ENCODE measurements around the gene LILRB4. TPM values are rescaled to one million over a fixed set of nuclear protein-coding genes. Genes with fewer than 3 reads are reported as not detected.
"Not testable (repeated sequence)": the region's sequence is repeated elsewhere in the genome, so short reads cannot be mapped to it uniquely, and the experiment has no call there.

LILRB4 gene
- total RNA-seq, 1 donor from 2014 or later = not detected

DNA sequence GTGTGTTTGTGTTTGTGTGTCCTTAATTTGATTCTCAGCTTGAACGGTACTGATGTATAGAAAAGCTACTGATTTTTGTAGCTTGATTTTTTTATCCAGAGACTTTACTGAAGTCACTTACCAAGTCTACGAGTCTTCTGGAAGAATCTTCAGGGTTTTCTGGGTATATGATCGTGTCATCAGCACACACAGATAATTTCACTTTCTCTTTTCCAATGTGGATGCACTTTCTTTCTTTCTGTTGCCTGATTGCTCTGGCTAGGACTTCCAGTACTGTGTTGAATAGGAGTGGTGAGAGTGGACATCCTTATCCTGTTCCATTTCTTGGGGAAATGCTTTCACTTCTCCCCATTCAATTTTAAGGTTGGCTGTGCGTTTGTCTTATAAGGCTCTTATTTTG lies 40.4 kb upstream of the LILRB4 start:
- H3K27ac Mint-ChIP-seq (ENCODE audit: unreplicated experiment) = no peak overlapping the region
- no peak for DNase-seq (ENCODE audit: low spot score)
- TF ChIP-seq, protein P1, sequence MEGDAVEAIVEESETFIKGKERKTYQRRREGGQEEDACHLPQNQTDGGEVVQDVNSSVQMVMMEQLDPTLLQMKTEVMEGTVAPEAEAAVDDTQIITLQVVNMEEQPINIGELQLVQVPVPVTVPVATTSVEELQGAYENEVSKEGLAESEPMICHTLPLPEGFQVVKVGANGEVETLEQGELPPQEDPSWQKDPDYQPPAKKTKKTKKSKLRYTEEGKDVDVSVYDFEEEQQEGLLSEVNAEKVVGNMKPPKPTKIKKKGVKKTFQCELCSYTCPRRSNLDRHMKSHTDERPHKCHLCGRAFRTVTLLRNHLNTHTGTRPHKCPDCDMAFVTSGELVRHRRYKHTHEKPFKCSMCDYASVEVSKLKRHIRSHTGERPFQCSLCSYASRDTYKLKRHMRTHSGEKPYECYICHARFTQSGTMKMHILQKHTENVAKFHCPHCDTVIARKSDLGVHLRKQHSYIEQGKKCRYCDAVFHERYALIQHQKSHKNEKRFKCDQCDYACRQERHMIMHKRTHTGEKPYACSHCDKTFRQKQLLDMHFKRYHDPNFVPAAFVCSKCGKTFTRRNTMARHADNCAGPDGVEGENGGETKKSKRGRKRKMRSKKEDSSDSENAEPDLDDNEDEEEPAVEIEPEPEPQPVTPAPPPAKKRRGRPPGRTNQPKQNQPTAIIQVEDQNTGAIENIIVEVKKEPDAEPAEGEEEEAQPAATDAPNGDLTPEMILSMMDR (IDR thresholded peaks at IDR 0.05) = no peak
- H3K36me3 Mint-ChIP-seq (ENCODE audit: low read depth) = peaks cover 2% of the 10 kb centered on the region
- peaks cover 38% of the 10 kb centered on the region for H3K9me3 Mint-ChIP-seq (ENCODE audit: low read depth)
- H3K27me3 Mint-ChIP-seq (ENCODE audit: low read depth) = no peaks in the 10 kb centered on the region
- no peak overlapping the region for H3K4me3 Mint-ChIP-seq (ENCODE audit: unreplicated experiment)
- H3K4me1 Mint-ChIP-seq (ENCODE audit: low read depth) = no peaks in the 10 kb centered on the region

DNA sequence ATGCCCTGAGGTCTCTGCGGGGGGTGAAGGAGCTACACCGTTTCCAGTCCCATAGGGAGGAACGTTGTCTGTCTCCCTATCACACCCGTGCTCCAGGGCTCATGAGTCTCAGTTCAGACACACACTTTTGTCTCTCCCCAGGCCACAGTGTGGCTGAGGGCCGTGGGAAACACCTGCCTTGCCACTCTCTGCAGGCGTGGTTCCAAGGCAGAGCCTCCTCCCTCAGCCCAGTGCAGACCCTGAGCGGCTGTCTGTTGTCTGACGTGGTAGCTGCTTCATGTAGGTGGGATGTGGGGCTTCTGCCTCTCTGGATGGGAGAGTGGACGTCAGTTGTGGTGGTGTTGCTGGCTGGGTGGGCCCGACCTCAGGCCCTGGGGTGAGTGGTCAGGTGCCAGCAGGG lies 38.6 kb upstream of the LILRB4 start:
- H3K9me3 Mint-ChIP-seq (ENCODE audit: low read depth) = peaks cover 47% of the 10 kb centered on the region
- not testable (repeated sequence) for H3K27ac Mint-ChIP-seq (ENCODE audit: unreplicated experiment); H3K4me3 Mint-ChIP-seq (ENCODE audit: unreplicated experiment); H3K36me3 Mint-ChIP-seq (ENCODE audit: low read depth); H3K27me3 Mint-ChIP-seq (ENCODE audit: low read depth); DNase-seq (ENCODE audit: low spot score); H3K4me1 Mint-ChIP-seq (ENCODE audit: low read depth)

DNA sequence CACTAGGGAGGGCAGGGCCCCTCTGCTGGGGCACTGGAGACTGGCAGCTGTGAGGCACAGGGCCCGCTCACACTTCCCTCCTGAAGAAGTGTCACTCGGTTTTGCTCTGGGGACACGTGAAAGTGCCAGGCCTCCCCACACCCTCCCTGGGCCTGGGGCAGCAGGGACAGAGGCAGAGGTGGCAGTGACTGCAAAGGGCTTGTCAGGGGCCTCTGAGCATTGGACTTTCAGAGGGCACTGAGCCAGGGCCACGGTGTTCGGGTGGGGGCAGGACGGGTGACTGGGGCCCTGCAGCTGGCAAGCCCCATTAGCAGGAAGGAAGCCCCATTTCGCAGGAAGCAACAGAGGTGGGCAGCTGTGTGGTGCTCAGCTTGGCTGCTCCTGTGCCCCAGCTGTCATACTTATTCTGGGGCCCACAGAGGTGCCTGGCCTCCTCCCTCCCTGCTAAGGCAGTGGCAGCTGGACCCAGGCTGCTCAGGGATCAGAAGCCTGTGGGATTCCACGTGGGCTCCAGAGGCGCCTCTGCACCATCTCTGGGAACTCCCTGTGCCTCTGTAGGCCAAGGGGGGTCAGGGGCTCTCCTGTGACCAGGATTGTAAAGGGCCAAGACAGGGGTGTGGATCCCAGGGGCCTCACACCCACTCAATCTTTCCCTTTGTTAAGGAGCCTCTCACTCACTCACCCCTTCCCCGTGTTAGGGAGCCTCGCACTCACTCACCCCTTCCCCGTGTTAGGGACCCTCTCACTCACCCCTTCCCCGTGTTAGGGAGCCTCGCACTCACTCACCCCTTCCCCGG lies 37.7 kb upstream of the LILRB4 start:
- not testable (repeated sequence) for H3K4me3 Mint-ChIP-seq (ENCODE audit: unreplicated experiment); H3K36me3 Mint-ChIP-seq (ENCODE audit: low read depth); DNase-seq (ENCODE audit: low spot score); H3K4me1 Mint-ChIP-seq (ENCODE audit: low read depth); H3K27me3 Mint-ChIP-seq (ENCODE audit: low read depth); H3K27ac Mint-ChIP-seq (ENCODE audit: unreplicated experiment)
- H3K9me3 Mint-ChIP-seq (ENCODE audit: low read depth) = peaks cover 44% of the 10 kb centered on the region

DNA sequence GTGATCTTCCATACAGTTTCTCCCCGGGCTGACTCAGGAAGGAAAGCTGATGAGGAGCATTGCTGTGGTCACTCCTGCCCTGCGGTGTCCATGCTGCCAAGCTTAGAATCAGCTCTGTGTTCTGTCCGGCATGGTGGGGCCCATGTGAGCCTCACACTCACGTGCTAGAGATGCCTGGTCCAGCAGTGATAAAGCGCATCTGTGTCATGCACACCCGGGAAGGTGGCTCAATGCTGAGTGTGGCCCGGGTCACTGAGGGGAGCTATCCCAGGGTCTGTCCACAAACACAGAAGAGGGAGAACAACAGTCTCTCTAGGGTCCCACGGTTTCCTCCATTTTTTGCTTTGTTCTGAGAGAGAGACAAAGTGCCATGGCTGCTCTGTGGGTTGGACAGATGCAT lies 36.0 kb upstream of the LILRB4 start:
- no peak overlapping the region for H3K4me3 Mint-ChIP-seq (ENCODE audit: unreplicated experiment)
- H3K27me3 Mint-ChIP-seq (ENCODE audit: low read depth) = no peaks in the 10 kb centered on the region
- peaks cover 43% of the 10 kb centered on the region for H3K9me3 Mint-ChIP-seq (ENCODE audit: low read depth)
- DNase-seq (ENCODE audit: low spot score) = no peak
- peaks cover 2% of the 10 kb centered on the region for H3K36me3 Mint-ChIP-seq (ENCODE audit: low read depth)
- no peaks in the 10 kb centered on the region for H3K4me1 Mint-ChIP-seq (ENCODE audit: low read depth)
- TF ChIP-seq, protein P1 (IDR thresholded peaks at IDR 0.05) = no peak
- no peak overlapping the region for H3K27ac Mint-ChIP-seq (ENCODE audit: unreplicated experiment)

DNA sequence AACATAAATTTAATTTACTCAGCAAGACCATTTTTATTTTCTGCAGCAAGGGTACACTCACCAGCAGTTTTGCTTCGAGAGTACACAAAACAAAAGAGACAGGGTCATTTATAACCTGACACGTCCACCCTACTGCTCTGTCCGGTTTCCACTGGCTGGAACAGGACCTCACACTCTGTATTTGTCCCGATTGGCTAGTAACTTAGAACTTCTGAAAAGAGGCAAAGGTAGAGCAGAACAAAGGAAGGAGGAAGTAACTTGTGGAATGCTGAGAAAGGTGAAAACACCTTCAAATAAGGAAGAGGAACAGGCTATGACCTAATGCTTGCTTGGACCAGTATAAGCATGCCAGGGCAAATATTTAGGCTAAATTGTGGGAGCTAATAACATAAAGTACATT lies 34.9 kb upstream of the LILRB4 start:
- peaks cover 38% of the 10 kb centered on the region for H3K9me3 Mint-ChIP-seq (ENCODE audit: low read depth)

DNA sequence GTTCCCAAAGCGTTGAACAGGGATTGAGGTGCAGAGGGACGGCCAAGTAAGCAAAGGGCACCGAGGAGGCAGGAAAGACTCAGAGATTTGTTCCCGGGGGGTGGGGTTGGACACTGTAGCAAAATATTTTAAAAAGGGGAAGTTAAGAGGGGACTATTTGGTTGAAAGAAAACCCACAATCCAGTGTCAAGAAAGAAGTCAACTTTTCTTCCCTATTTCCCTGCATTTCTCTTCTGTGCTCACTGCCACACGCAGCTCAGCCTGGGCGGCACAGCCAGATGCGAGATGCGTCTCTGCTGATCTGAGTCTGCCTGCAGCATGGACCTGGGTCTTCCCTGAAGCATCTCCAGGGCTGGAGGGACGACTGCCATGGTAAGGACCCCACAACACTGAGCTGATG lies 32.5 kb upstream of the LILRB4 start, which contains the start of gene LILRB1:
TSS of gene LILRB1 (plus strand) at position 223 of the 400 bp plus-strand sequence. CDS start 590 bp downstream, outside the sequence.
- H3K9me3 Mint-ChIP-seq (ENCODE audit: low read depth) = peaks cover 36% of the 10 kb centered on the region
- H3K4me3 Mint-ChIP-seq (ENCODE audit: unreplicated experiment) = not testable (repeated sequence)

More for the DNA sequence above, 34.9 kb upstream of the LILRB4 start:
- H3K4me1 Mint-ChIP-seq (ENCODE audit: low read depth); H3K4me3 Mint-ChIP-seq (ENCODE audit: unreplicated experiment); DNase-seq (ENCODE audit: low spot score); H3K27me3 Mint-ChIP-seq (ENCODE audit: low read depth); H3K27ac Mint-ChIP-seq (ENCODE audit: unreplicated experiment); H3K36me3 Mint-ChIP-seq (ENCODE audit: low read depth): not testable (repeated sequence)

DNA sequence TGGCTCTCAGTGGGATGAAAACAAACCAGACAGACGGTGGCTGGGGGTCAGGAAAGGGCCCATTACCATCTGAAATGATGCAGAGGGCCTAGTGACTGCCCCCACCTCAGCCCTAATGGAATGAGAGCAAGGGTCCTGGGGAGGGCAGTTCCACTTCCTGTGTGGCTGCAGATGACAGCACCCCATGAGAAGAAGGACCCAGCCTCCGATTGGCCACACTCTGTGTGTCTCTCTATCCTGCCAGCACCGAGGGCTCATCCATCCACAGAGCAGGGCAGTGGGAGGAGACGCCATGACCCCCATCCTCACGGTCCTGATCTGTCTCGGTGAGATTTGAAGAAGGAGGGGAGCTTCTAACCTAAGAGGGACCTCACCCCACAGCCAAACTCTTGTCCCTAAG lies 32.0 kb upstream of the LILRB4 start:
- Mint-ChIP-seq H3K36me3 (ENCODE audit: low read depth) (peaks cover 2% of the 10 kb centered on the region), H3K27me3 (ENCODE audit: low read depth) (no peaks in the 10 kb centered on the region), H3K4me1 (ENCODE audit: low read depth) (no peaks in the 10 kb centered on the region), H3K9me3 (ENCODE audit: low read depth) (peaks cover 36% of the 10 kb centered on the region), H3K4me3 (ENCODE audit: unreplicated experiment) (no peak overlapping the region), H3K27ac (ENCODE audit: unreplicated experiment) (no peak overlapping the region)
- TF ChIP-seq, protein P1 (IDR thresholded peaks at IDR 0.05) = no peak
- no peak for DNase-seq (ENCODE audit: low spot score)

More for the DNA sequence above, 32.5 kb upstream of the LILRB4 start, which contains the start of gene LILRB1:
- H3K36me3 Mint-ChIP-seq (ENCODE audit: low read depth); DNase-seq (ENCODE audit: low spot score); H3K4me1 Mint-ChIP-seq (ENCODE audit: low read depth); H3K27ac Mint-ChIP-seq (ENCODE audit: unreplicated experiment); H3K27me3 Mint-ChIP-seq (ENCODE audit: low read depth): not testable (repeated sequence)

DNA sequence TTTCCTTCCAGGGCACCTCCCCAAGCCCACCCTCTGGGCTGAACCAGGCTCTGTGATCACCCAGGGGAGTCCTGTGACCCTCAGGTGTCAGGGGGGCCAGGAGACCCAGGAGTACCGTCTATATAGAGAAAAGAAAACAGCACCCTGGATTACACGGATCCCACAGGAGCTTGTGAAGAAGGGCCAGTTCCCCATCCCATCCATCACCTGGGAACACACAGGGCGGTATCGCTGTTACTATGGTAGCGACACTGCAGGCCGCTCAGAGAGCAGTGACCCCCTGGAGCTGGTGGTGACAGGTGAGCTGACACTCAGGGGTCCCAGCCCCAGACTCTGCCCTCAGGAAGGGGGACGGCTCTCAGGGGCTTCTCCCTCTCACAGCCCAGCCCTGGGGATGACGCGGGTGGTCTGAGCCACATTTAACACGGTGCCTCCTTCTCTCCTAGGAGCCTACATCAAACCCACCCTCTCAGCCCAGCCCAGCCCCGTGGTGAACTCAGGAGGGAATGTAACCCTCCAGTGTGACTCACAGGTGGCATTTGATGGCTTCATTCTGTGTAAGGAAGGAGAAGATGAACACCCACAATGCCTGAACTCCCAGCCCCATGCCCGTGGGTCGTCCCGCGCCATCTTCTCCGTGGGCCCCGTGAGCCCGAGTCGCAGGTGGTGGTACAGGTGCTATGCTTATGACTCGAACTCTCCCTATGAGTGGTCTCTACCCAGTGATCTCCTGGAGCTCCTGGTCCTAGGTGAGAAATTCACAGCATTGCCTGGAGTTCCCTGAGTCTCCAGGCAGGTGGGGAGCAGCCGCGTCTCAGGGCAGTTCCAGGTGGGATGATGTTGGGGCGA lies 31.1 kb upstream of the LILRB4 start:
- not testable (repeated sequence) for H3K4me3 Mint-ChIP-seq (ENCODE audit: unreplicated experiment); H3K27ac Mint-ChIP-seq (ENCODE audit: unreplicated experiment); DNase-seq (ENCODE audit: low spot score); H3K4me1 Mint-ChIP-seq (ENCODE audit: low read depth); H3K27me3 Mint-ChIP-seq (ENCODE audit: low read depth); H3K36me3 Mint-ChIP-seq (ENCODE audit: low read depth)
- peaks cover 29% of the 10 kb centered on the region for H3K9me3 Mint-ChIP-seq (ENCODE audit: low read depth)

DNA sequence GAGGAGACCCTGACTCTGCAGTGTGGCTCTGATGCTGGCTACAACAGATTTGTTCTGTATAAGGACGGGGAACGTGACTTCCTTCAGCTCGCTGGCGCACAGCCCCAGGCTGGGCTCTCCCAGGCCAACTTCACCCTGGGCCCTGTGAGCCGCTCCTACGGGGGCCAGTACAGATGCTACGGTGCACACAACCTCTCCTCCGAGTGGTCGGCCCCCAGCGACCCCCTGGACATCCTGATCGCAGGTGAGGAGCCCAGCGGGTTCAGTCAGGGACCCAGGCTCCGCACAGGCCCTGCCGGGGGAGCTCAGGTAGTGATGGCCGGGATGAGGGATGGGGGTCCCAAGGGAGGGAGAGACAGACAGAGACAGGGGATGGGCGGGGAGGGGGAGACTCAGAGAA lies 30.3 kb upstream of the LILRB4 start:
- peaks cover 30% of the 10 kb centered on the region for H3K9me3 Mint-ChIP-seq (ENCODE audit: low read depth)
- H3K4me1 Mint-ChIP-seq (ENCODE audit: low read depth); H3K4me3 Mint-ChIP-seq (ENCODE audit: unreplicated experiment); H3K27me3 Mint-ChIP-seq (ENCODE audit: low read depth); DNase-seq (ENCODE audit: low spot score); H3K36me3 Mint-ChIP-seq (ENCODE audit: low read depth); H3K27ac Mint-ChIP-seq (ENCODE audit: unreplicated experiment): not testable (repeated sequence)

Measured in chondrocyte (in vitro differentiated cells).